Subcutaneous abdominal adipose tissue (tissue), 5 donors: ENCODE data around the gene AJAP1.

Experiments
- H3K27ac ChIP-seq: one replicate; pipeline ENCODE4 v1.7.0; 2013; ENCODE audit warnings: low read depth, mild to moderate bottlenecking, inconsistent platforms, low read length, moderate library complexity
- H3K27me3 ChIP-seq, 5 donors: one replicate each; pipeline ENCODE4 v1.7.0; 2013; ENCODE audit warnings: low read length in 5 of 5, inconsistent platforms in 1 of 5; ENCODE audit not compliant: control insufficient read depth in 5 of 5, insufficient read depth in 4 of 5
- H3K36me3 ChIP-seq, 5 donors: one replicate each; pipeline ENCODE4 v1.7.0; 2013; ENCODE audit warnings: low read length in 5 of 5; ENCODE audit not compliant: control insufficient read depth in 5 of 5, insufficient read depth in 5 of 5
- H3K4me1 ChIP-seq, 5 donors: one replicate each; pipeline ENCODE4 v1.7.0; 2013; ENCODE audit warnings: low read length in 5 of 5, mild to moderate bottlenecking in 3 of 5, moderate library complexity in 1 of 5; ENCODE audit not compliant: control insufficient read depth in 5 of 5, insufficient read depth in 5 of 5
- H3K4me3 ChIP-seq, 5 donors: one replicate each; pipeline ENCODE4 v1.7.0; 2013; ENCODE audit warnings: low read length in 5 of 5, low read depth in 1 of 5
- H3K9ac ChIP-seq, 5 donors: one replicate each; pipeline ENCODE4 v1.7.0; 2013; ENCODE audit warnings: low read length in 5 of 5, mild to moderate bottlenecking in 4 of 5, moderate library complexity in 3 of 5
- H3K9me3 ChIP-seq, 5 donors: one replicate each; pipeline ENCODE4 v1.7.0; 2013; ENCODE audit warnings: low read length in 5 of 5; ENCODE audit not compliant: control insufficient read depth in 5 of 5
- donor health status: healthy.
- donor health status: healthy.
- donor health status: healthy.
- donor health status: healthy.
- donor health status: healthy.

Gene AJAP1

DNA sequence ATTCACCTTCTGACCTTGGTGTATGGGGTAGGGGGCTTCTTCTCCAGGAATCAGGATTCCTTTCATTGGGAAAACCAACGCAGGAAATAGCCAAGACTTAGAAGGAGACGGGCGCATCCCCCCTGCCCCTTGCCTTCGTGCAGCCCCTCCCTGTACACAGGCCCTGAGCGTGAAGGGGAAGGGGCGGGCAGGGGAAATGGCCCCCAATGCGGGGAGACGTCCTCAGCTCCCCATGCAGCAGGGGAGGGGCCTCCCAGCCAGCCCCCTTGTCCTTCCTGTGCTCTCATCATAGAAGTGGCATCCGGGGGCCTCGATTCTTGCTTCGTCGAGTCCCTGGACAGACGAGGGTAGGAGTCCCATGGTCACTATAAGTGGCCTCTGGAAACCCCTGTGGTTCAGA, 116.9 kb downstream of the AJAP1 start:
- Histone ChIP-seq H3K9ac (no peak overlapping the region), H3K9me3 (no peaks in the 10 kb centered on the region), H3K27me3 (peaks cover 0 to 6% (median 4%) of the 10 kb centered on the region in 5 donors), H3K36me3 (no peaks in the 10 kb centered on the region), H3K27ac (no peak overlapping the region), H3K4me1 (no peaks in the 10 kb centered on the region), H3K4me3 (no peak overlapping the region)

DNA sequence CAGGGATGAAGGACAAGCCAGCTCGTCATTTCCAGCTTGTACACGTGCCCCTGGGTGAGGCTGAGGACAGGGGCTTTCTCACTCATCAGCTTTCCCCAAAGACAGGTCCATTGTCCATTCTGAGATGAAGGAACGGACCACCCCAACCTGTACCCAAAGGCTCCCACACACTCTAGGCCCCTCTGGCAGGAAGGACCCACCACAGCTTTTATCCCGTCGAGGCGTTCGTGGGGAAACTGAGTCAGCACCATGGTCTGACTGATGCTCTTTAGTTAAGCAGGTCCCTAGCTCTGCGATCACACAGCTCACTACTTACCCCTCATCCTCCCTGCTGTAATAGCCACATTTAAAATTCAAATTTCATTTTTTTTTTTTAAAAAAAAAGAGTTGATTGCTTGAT, 117.3 kb downstream of the AJAP1 start:
- H3K9me3 ChIP-seq = no peaks in the 10 kb centered on the region
- H3K4me3 ChIP-seq = no peak overlapping the region
- no peaks in the 10 kb centered on the region for H3K4me1 ChIP-seq
- H3K36me3 ChIP-seq = no peaks in the 10 kb centered on the region
- peaks cover 0 to 6% (median 4%) of the 10 kb centered on the region in 5 donors for H3K27me3 ChIP-seq
- H3K27ac ChIP-seq = no peak overlapping the region
- H3K9ac ChIP-seq = no peak overlapping the region

DNA sequence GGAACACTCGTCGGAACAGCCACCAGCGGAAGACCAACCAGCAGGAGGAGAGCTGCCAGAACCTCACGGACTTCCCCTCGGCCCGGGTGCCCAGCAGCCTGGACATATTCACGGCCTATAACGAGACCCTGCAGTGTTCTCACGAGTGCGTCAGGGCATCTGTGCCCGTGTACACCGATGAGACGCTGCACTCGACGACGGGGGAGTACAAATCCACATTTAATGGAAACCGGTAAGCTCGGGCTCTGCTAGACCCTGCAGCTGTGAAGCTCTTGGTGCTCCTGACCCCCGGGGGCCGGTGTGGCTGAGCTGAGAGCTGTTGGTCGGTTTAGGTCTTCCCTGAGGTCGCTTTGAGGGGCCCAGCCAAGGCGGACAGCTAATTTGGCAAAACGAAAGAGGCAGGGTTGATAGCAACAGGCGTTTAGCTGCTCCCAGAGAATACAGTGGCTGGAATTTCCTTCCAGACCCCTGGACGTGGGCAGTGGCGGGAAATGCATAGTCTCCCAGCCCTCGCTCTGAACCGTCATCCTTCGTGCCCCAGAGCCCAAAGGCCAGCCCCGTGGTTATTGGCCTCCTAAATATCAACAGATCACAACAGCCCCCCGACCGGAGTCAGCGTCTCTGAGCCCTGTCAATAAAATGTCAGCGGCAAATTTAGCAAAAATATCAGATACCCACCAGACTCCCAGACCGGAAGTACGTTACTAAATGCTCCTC, 118.0 kb downstream of the AJAP1 start:
- Histone ChIP-seq H3K9me3 (no peaks in the 10 kb centered on the region), H3K4me1 (no peaks in the 10 kb centered on the region), H3K27ac (no peak overlapping the region), H3K9ac (no peak overlapping the region), H3K27me3 (peaks cover 0 to 6% (median 4%) of the 10 kb centered on the region in 5 donors), H3K36me3 (no peaks in the 10 kb centered on the region), H3K4me3 (no peak overlapping the region)

DNA sequence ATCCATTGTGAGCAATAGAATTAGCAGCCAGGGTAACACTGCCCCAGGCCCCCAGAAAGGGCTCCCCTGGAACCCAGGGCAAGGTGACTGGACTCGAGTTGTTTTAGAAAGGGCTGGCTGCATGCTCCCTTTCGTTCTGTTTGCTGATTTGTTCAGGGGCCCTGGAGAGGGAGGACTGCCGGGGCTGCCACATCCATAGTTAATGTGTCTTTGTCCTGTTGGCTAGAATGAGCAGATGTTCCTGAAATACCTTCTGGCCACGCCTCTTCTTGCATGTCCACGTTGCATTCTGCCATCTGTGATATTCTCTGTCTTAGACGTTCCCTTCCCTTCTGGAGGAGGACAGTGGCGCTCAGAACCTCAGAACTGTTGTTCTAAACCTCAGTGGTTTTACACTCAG, 118.8 kb downstream of the AJAP1 start:
- Histone ChIP-seq H3K36me3 (no peaks in the 10 kb centered on the region), H3K4me1 (peaks cover 0 to 3% (median 0%) of the 10 kb centered on the region in 5 donors), H3K9ac (no peak overlapping the region), H3K9me3 (no peaks in the 10 kb centered on the region), H3K27ac (no peak overlapping the region), H3K4me3 (no peak overlapping the region), H3K27me3 (peaks cover 0 to 4% (median 2%) of the 10 kb centered on the region in 5 donors)

DNA sequence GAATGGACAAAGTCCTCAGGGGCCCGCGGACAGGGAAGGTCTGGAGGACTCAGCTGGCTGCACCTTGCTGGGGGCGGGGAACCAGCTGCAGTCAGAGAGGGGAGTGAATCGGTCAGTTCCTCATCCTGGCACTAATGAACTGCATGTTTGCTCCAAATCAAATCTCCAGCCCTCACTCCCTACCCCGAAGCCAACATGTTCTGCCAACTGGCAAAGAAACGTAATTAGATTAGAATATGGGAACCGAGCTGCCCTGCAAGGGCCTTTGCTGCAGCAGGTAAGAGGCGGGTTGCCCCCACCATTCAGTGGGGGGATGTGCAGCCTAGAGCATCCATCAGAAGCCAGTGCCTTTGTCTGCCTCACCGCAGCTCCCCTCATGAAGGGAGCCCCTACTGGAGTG, 121.1 kb downstream of the AJAP1 start:
- no peak overlapping the region for H3K9ac ChIP-seq
- no peaks in the 10 kb centered on the region for H3K9me3 ChIP-seq
- H3K4me1 ChIP-seq = peaks cover 0 to 5% (median 0%) of the 10 kb centered on the region in 5 donors
- H3K27me3 ChIP-seq = peaks cover 0 to 2% (median 0%) of the 10 kb centered on the region in 5 donors
- no peak overlapping the region for H3K27ac ChIP-seq
- no peak overlapping the region for H3K4me3 ChIP-seq
- no peaks in the 10 kb centered on the region for H3K36me3 ChIP-seq

DNA sequence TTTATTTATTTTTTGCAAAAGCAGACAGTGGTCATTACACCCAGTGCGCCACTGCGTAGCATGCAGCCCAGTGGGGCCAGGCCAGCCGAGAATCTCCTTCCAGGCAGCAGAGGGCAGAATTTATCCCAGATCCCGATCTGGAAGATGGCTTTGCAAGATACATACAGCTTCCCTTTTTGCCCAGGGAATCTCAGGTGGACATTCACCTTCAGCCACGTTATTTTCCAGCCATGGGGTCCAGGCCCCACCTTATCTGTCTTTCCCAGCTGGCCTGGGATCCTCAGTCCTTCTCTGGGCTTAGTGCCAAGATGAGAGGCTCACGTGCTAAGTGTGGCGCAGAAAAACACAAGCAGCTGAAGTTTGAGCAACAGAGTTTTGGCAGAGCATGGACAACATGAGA, 123.6 kb downstream of the AJAP1 start:
- Histone ChIP-seq H3K9ac (no peak overlapping the region), H3K4me3 (no peak overlapping the region)

DNA sequence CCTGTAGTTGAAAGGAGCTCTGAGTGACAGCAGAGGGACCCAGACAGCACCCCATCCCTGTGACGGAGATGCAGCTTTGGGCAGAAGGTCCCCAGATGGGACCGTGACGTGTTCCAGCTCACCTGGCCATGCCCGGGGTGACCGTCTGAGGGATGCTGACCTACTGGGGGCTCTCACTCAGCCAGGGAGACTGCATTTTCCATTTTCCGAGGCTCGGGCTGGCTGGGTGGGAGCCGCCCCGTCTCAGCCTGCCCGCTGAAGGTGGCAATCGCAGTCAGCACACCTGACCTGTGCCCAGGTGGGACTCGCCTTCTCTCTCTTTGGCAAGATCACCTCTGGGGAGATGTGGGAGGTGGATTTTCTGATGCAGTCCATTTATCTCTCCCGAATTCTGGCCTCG, 127.2 kb downstream of the AJAP1 start:
- H3K27me3 ChIP-seq = peaks cover 0 to 5% (median 2%) of the 10 kb centered on the region in 5 donors
- H3K9ac ChIP-seq = no peak overlapping the region
- H3K4me3 ChIP-seq = no peak overlapping the region
- no peaks in the 10 kb centered on the region for H3K9me3 ChIP-seq
- peaks cover 0 to 5% (median 0%) of the 10 kb centered on the region in 5 donors for H3K4me1 ChIP-seq
- no peak overlapping the region for H3K27ac ChIP-seq
- H3K36me3 ChIP-seq = no peaks in the 10 kb centered on the region

More for the DNA sequence above, 123.6 kb downstream of the AJAP1 start:
- Histone ChIP-seq H3K27ac (no peak overlapping the region), H3K36me3 (no peaks in the 10 kb centered on the region), H3K27me3 (peaks cover 0 to 5% (median 2%) of the 10 kb centered on the region in 5 donors), H3K4me1 (peaks cover 0 to 5% (median 0%) of the 10 kb centered on the region in 5 donors), H3K9me3 (no peaks in the 10 kb centered on the region)

DNA sequence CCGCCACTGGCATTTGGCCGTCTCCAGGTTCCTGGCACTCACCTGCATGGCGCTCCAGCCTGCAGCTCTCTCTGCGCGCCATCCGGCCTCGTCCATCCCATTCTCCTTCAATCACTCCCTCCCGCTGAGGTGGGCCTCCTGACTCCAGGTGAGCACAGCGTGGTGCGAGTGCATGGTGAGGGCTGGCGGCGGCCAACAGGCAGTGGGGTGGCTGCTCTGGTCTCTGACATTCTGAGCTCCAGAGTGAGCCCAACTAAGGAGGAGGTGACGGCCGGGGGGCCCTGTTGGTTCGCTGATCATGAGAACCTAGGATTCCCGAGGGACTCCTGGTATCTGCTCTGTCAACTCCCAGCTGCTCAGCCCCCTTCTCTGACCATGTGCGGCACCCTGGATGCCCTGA, 130.4 kb downstream of the AJAP1 start:
- H3K4me1 ChIP-seq = no peaks in the 10 kb centered on the region
- no peak overlapping the region for H3K4me3 ChIP-seq
- no peaks in the 10 kb centered on the region for H3K9me3 ChIP-seq
- no peak overlapping the region for H3K27ac ChIP-seq
- H3K36me3 ChIP-seq = no peaks in the 10 kb centered on the region
- H3K27me3 ChIP-seq = peaks cover 0 to 9% (median 3%) of the 10 kb centered on the region in 5 donors
- H3K9ac ChIP-seq = no peak overlapping the region

DNA sequence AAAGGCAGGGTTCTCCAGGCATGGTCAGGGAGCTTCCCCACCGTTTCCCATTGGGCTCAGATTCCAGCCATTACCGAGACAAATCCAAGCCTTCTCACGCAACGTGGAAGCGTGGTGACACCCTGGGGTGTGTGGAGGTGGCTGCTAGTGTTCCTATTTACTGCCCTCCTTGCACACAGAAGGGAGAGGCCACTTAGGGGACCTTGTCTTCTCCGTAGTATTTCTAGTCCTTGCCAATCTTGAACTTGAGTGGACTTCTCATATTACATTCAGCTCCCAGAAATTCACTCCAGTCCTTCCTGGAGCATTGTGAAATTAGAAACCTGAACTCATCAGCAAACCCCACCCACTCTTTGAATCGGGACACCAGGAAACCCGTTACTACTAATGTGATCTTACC, 131.6 kb downstream of the AJAP1 start:
- Histone ChIP-seq H3K9ac (no peak overlapping the region), H3K4me3 (no peak overlapping the region), H3K36me3 (no peaks in the 10 kb centered on the region), H3K27me3 (peaks cover 0 to 9% (median 3%) of the 10 kb centered on the region in 5 donors), H3K9me3 (no peaks in the 10 kb centered on the region), H3K4me1 (no peaks in the 10 kb centered on the region), H3K27ac (no peak overlapping the region)

DNA sequence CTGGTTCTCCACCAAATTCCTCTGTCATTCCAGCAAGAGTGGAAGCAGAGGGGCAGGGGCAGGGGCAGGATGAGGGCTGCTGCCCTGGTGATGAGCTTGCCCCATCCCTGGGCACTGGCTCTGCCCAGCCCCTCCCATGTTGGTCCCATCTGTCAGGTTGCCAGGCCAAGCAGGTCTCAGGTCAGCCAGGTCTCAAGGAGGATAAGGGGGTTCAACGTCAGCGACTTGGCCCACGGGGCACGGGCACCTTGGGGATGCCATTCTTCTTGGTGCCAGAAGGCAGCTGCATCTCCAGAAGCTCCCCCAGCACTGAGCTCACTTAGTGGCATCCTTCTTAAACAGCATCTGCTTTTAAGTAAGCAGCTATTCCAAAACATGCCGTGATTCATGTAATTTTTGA, 133.1 kb downstream of the AJAP1 start:
- no peak overlapping the region for H3K27ac ChIP-seq
- no peaks in the 10 kb centered on the region for H3K4me1 ChIP-seq
- no peak overlapping the region for H3K4me3 ChIP-seq
- H3K27me3 ChIP-seq = peaks cover 0 to 8% (median 3%) of the 10 kb centered on the region in 5 donors
- no peaks in the 10 kb centered on the region for H3K9me3 ChIP-seq
- H3K9ac ChIP-seq = no peak overlapping the region
- H3K36me3 ChIP-seq = no peaks in the 10 kb centered on the region
